ENCODE data around the gene AK5.

- no peak for TF ChIP-seq EZH2 (IDR thresholded peaks at IDR 0.05; ENCODE audit: low read length)
- TF ChIP-seq CTCF (optimal IDR thresholded peaks at IDR 0.05 in 1 of 3, IDR thresholded peaks at IDR 0.05 in 1 of 3, conservative IDR thresholded peaks at IDR 0.05 in 1 of 3; ENCODE audit: extremely low read depth in 1 of 3, insufficient read depth in 2 of 3, low read length in 3 of 3), result no peak
Observed at GRCh38 chr1:77245830-77246229, 36.0 kb upstream of the AK5 start.
